ENCODE results near the gene SPSB2.

- TF ChIP-seq POLR2A (IDR thresholded peaks at IDR 0.05; ENCODE audit: low read length) (no peak), GATA1 (IDR thresholded peaks at IDR 0.05; ENCODE audit: low read depth, low read length) (no peak)
These were observed 49.2 kb upstream of the SPSB2 start for GRCh38 chr12:6921996-6922946.
